HepG2 (cell line): ENCODE results near the gene MOG. TPM values are rescaled to one million over a fixed set of nuclear protein-coding genes. Genes with fewer than 3 reads are reported as not detected.

Source experiments
- ATAC-seq: fragments of 200-7000 bp; cut with Tn5 transposase; 3 replicates; pipeline ENCODE4 v1.9.1; 2020; ENCODE audit warnings: mild to moderate bottlenecking, moderate library complexity
- BruUV-seq: library from RNA; stranded (reverse); fragments of 400-500 nt; replicated peaks from 2 replicates; lab custom pipeline; 2021; lab: Mats Ljungman, UMichigan
- CTCF ChIA-PET: fragments of 300-600 bp; formaldehyde crosslinking; extraction: SDS; loops from one replicate; lab custom pipeline; 2021; ENCODE audit warnings: low total read pairs, inconsistent platforms, low intra/inter-chr PET ratio; lab: Yijun Ruan, JAX
- POLR2A ChIA-PET: fragments of 350-600 bp; sonication (Branson Sonifier 250); formaldehyde crosslinking; loops from one replicate; lab custom pipeline; 2020; ENCODE audit warnings: antibody characterized with exemption, inconsistent platforms; lab: Yijun Ruan, JAX
- DNase-seq: peaks from one replicate; pipeline ENCODE4 v3.0.0-alpha.2; 2015; ENCODE audit warnings: low spot score
- FAIRE-seq: peaks from 3 replicates; lab custom pipeline; 2011; peaks lifted over from hg19 to GRCh38; lab: Jason Lieb, UNC
- H2AFZ ChIP-seq: one replicate; pipeline ENCODE4 v1.6.1; 2011; ENCODE audit warnings: low read length, inconsistent platforms
- H3K27ac ChIP-seq: fragments of 300-600 bp; 3 replicates; pipeline ENCODE4 v1.8.0; 2011; ENCODE audit warnings: mixed run types, mild to moderate bottlenecking, mixed read lengths, low read length, inconsistent platforms; ENCODE audit not compliant: insufficient read depth; ENCODE audit errors: extremely low read length
- H3K27me3 ChIP-seq, 2 experiments: fragments of 200-600 bp in 1 of 2; 2 replicates in 1 of 2; 3 replicates in 1 of 2; pipeline versions ENCODE4 v1.6.0 to v1.8.0; 2011; ENCODE audit warnings: low read length in 2 of 2, mild to moderate bottlenecking in 2 of 2, moderate library complexity in 2 of 2, inconsistent platforms in 1 of 2; ENCODE audit not compliant: insufficient read depth in 2 of 2, control insufficient read depth in 1 of 2
- H3K36me3 ChIP-seq, 2 experiments: fragments of 200-600 bp in 1 of 2; replicated peaks in 1 of 2; 2 replicates in 1 of 2; 3 replicates in 1 of 2; pipeline versions ENCODE4 v1.5.1 to v1.8.0; 2011; ENCODE audit warnings: low read length in 2 of 2, inconsistent platforms in 1 of 2; ENCODE audit not compliant: insufficient read depth in 2 of 2, control insufficient read depth in 1 of 2
- H3K4me1 ChIP-seq: 2 replicates; pipeline ENCODE4 v1.5.1; 2012; ENCODE audit warnings: low read length, inconsistent platforms; ENCODE audit not compliant: insufficient read depth
- H3K4me2 ChIP-seq: 2 replicates; pipeline ENCODE4 v1.6.0; 2011; ENCODE audit warnings: low read depth, low read length, inconsistent platforms
- H3K4me3 ChIP-seq, 3 experiments: fragments of 200-600 bp in 1 of 3; sonication (generic), shearing (Covaris generic) in 1 of 3; replicated peaks in 1 of 3; 2 replicates each; pipeline ENCODE4 v1.5.1; 2011 to 2016; ENCODE audit warnings: low read length in 3 of 3, inconsistent platforms in 2 of 3, low read depth in 2 of 3, mild to moderate bottlenecking in 2 of 3, control low read depth in 1 of 3, mixed read lengths in 1 of 3; ENCODE audit not compliant: insufficient read depth in 1 of 3
- H3K79me2 ChIP-seq: one replicate; pipeline ENCODE4 v1.6.1; 2011; ENCODE audit warnings: low read length, inconsistent platforms; ENCODE audit not compliant: insufficient read depth
- H3K9ac ChIP-seq: 2 replicates; pipeline ENCODE4 v1.6.0; 2011; ENCODE audit warnings: mild to moderate bottlenecking, low read depth, low read length, inconsistent platforms; ENCODE audit not compliant: insufficient read depth
- H3K9me3 ChIP-seq: 2 replicates; pipeline ENCODE4 v1.5.1; 2012; ENCODE audit warnings: mild to moderate bottlenecking, low read length
- H4K20me1 ChIP-seq: 2 replicates; pipeline ENCODE4 v1.6.0; 2011; ENCODE audit warnings: inconsistent platforms, mild to moderate bottlenecking, low read length, moderate library complexity; ENCODE audit not compliant: insufficient read depth
- ARID3A ChIP-seq: IDR thresholded peaks from 2 replicates; pipeline ENCODE4 v1.6.1; 2012; ENCODE audit warnings: low read depth, low read length, improper control_type of control experiment
- CCAR2 ChIP-seq: fragments of 200-400 bp; formaldehyde crosslinking; optimal IDR thresholded peaks from 2 replicates; pipeline ENCODE3; 2018; ENCODE audit warnings: low read depth, mild to moderate bottlenecking, low read length, moderate library complexity
- E2F1 ChIP-seq: sonication (generic); formaldehyde crosslinking; IDR thresholded peaks from 2 replicates; pipeline ENCODE4 v1.5.0; 2020; ENCODE audit warnings: missing genetic modification reagents
- IKZF5 ChIP-seq: IDR thresholded peaks from 2 replicates; pipeline ENCODE4 v1.6.1; 2018; ENCODE audit warnings: missing genetic modification reagents, mild to moderate bottlenecking, missing compliant biosample characterization
- MEIS2 ChIP-seq: sonication (generic); formaldehyde crosslinking; IDR thresholded peaks from 2 replicates; pipeline ENCODE4 v1.9.0; 2021; ENCODE audit warnings: mild to moderate bottlenecking, missing genetic modification reagents
- MIER3 ChIP-seq: IDR thresholded peaks from 2 replicates; pipeline ENCODE4 v1.6.1; 2016; ENCODE audit warnings: missing compliant biosample characterization, borderline replicate concordance
- NONO ChIP-seq, 2 experiments: fragments of 450-650 bp in 1 of 2; sonication (generic) in 1 of 2; formaldehyde crosslinking in 1 of 2; IDR thresholded peaks in 1 of 2; conservative IDR thresholded peaks in 1 of 2; 2 replicates each; pipeline versions ENCODE4 v1.6.1 to v1.8.0; 2017 to 2022; ENCODE audit warnings: mild to moderate bottlenecking in 1 of 2, missing genetic modification reagents in 1 of 2, moderate library complexity in 1 of 2
- NR2F1 ChIP-seq, 2 experiments: fragments of 450-650 bp in 1 of 2; formaldehyde crosslinking in 1 of 2; IDR thresholded peaks; 2 replicates each; pipeline versions ENCODE4 v1.5.0 to v1.6.1; 2016 to 2020; ENCODE audit warnings: mild to moderate bottlenecking in 1 of 2, missing compliant biosample characterization in 1 of 2, missing genetic modification reagents in 1 of 2, moderate library complexity in 1 of 2
- SCMH1 ChIP-seq: sonication (generic); formaldehyde crosslinking; IDR thresholded peaks from 2 replicates; pipeline ENCODE4 v1.9.0; 2021; ENCODE audit warnings: missing genetic modification reagents, mild to moderate bottlenecking, borderline replicate concordance
- ZBTB42 ChIP-seq: sonication (generic); formaldehyde crosslinking; IDR thresholded peaks from 2 replicates; pipeline ENCODE4 v1.5.0; 2020; ENCODE audit warnings: mild to moderate bottlenecking, missing genetic modification reagents
- ZBTB7B ChIP-seq: sonication (generic); formaldehyde crosslinking; IDR thresholded peaks from 2 replicates; pipeline ENCODE4 v1.4.0; 2020; ENCODE audit warnings: missing genetic modification reagents
- ZFAT ChIP-seq: sonication (generic); formaldehyde crosslinking; conservative IDR thresholded peaks from 2 replicates; pipeline ENCODE4 v1.8.1; 2023; ENCODE audit warnings: missing genetic modification reagents, inconsistent platforms
- ZFP36 ChIP-seq: fragments of 150-350 bp; IDR thresholded peaks from 2 replicates; pipeline ENCODE4 v1.6.1; 2018; ENCODE audit warnings: borderline replicate concordance, low read length, low read depth; ENCODE audit not compliant: partially characterized antibody
- ZMYM4 ChIP-seq: sonication (generic); formaldehyde crosslinking; IDR thresholded peaks from 2 replicates; pipeline ENCODE4 v1.8.1; 2023; ENCODE audit warnings: mild to moderate bottlenecking, missing genetic modification reagents
- ZNF205 ChIP-seq: IDR thresholded peaks from 2 replicates; pipeline ENCODE4 v1.6.1; 2018; ENCODE audit warnings: missing biosample characterization, missing genetic modification reagents
- ZNF335 ChIP-seq: sonication (generic); formaldehyde crosslinking; IDR thresholded peaks from 2 replicates; pipeline ENCODE4 v1.4.0; 2020; ENCODE audit warnings: missing genetic modification reagents
- ZNF503 ChIP-seq: sonication (generic); formaldehyde crosslinking; IDR thresholded peaks from 2 replicates; pipeline ENCODE4 v1.4.0; 2020; ENCODE audit warnings: missing genetic modification reagents
- whole genome bisulfite sequencing: methylation state at CpG from one replicate; pipeline ENCODE4 v1.1.6; 2017; ENCODE audit warnings: low lambda C conversion rate; 5-methylcytosine and 5-hydroxymethylcytosine counted together
- in situ Hi-C: cut with HindIII; loops from 2 replicates; pipeline ENCODE4 v1.10.0; 2017; ENCODE audit warnings: low pct_unique_long_range_greater_than_20kb; ENCODE audit not compliant: extremely low pct_ligation_motif_present
- intact Hi-C: fragments of 100-400 bp; cut with micrococcal nuclease; formaldehyde crosslinking; loops from one replicate; pipeline ENCODE4 v1.10.0; 2022; ENCODE audit not compliant: unreplicated experiment
- polyA plus RNA-seq, 8 experiments: library from polyadenylated mRNA; depleted of rRNA in 3 of 8; stranded (reverse) in 7 of 8; unstranded in 1 of 8; fragments of >200 nt; fragmentation: Illumina TruSeq in 4 of 8; extraction: Trizol in 4 of 8; gene quantifications; 2 replicates each; pipeline versions ENCODE4 v1.2.1 to v1.2.3, GENCODE V29; 2011 to 2016; ENCODE audit warnings: low read depth in 4 of 8, missing spikeins in 1 of 8, mixed read lengths in 1 of 8; ENCODE audit not compliant: insufficient read depth in 1 of 8
- total RNA-seq, 5 experiments: library from RNA; depleted of rRNA; stranded (reverse); fragments of >200 nt; fragmentation: Illumina TruSeq; extraction: Trizol; gene quantifications; 2 replicates each; pipeline ENCODE4 v1.2.3, GENCODE V29; 2016; ENCODE audit warnings: low read depth in 1 of 5
- TF ChIP-seq, protein P1 (sequence below): sonication (generic); formaldehyde crosslinking; IDR thresholded peaks from 2 replicates; pipeline ENCODE4 v1.8.0; 2022; ENCODE audit warnings: mild to moderate bottlenecking, missing genetic modification reagents; ENCODE audit not compliant: insufficient replicate concordance

The MOG gene
- total and polyA plus RNA-seq, 2 of the 13 experiments (the other 11 are each of a cell fraction or from before 2014, with no cell fraction given): not detected

GRCh38 chr6:29678114-29678513, 21.2 kb downstream of the MOG start:
- POLR2A ChIA-PET: no interaction called here
- H3K4me2 ChIP-seq: no peak overlapping the region
- FAIRE-seq: no peak
- H2AFZ ChIP-seq: no peak overlapping the region
- in situ Hi-C loops (no loop called here), intact Hi-C loops (no loop called here)
- H3K4me1 ChIP-seq: no peaks in the 10 kb centered on the region
- H3K79me2 ChIP-seq: no peaks in the 10 kb centered on the region
- CTCF ChIA-PET: no interaction called here
- ATAC-seq: no peak
- no peaks in the 10 kb centered on the region for H3K9me3 ChIP-seq
- H3K27me3 ChIP-seq: 0 out of 5 replicates have a peak, but pooled peaks cover 0 to 2% of the 10 kb centered on the region in 2 experiments
- H3K4me3 ChIP-seq: no peak overlapping the region
- H3K9ac ChIP-seq: no peak overlapping the region
- no peaks in the 10 kb centered on the region for H3K36me3 ChIP-seq
- WGBS: 34% methylated on average over 5 of the region's 5 CpGs
- H3K27ac ChIP-seq: no peak overlapping the region
- BruUV-seq: no TSS peak
- DNase-seq: no peak
- H4K20me1 ChIP-seq: no peaks in the 10 kb centered on the region
- TF ChIP-seq NONO (IDR thresholded peaks at IDR 0.05) (no peak), NONO (CRISPR knock-in tag; conservative IDR thresholded peaks at IDR 0.05) (no peak), SCMH1 (CRISPR knock-in tag) (no peak), CCAR2 (no peak), ZBTB7B (no peak), MEIS2 (CRISPR knock-in tag) (no peak), ZFAT (CRISPR knock-in tag) (no peak), MIER3 (CRISPR knock-in tag) (no peak), IKZF5 (CRISPR knock-in tag) (no peak), ZFP36 (no peak), ZNF503 (no peak), ZNF205 (no peak), E2F1 (CRISPR knock-in tag) (no peak), NR2F1 (CRISPR knock-in tag; IDR thresholded peaks at IDR 0.05) (no peak), ZNF335 (CRISPR knock-in tag) (no peak), ARID3A (no peak), ZMYM4 (CRISPR knock-in tag) (no peak), ZBTB42 (CRISPR knock-in tag) (no peak)
- TF ChIP-seq, protein P1, sequence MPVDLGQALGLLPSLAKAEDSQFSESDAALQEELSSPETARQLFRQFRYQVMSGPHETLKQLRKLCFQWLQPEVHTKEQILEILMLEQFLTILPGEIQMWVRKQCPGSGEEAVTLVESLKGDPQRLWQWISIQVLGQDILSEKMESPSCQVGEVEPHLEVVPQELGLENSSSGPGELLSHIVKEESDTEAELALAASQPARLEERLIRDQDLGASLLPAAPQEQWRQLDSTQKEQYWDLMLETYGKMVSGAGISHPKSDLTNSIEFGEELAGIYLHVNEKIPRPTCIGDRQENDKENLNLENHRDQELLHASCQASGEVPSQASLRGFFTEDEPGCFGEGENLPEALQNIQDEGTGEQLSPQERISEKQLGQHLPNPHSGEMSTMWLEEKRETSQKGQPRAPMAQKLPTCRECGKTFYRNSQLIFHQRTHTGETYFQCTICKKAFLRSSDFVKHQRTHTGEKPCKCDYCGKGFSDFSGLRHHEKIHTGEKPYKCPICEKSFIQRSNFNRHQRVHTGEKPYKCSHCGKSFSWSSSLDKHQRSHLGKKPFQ (CRISPR knock-in tag): no peak
